ENCODE data around the gene MT1M. TPM values are rescaled to one million over a fixed set of nuclear protein-coding genes. Genes with fewer than 3 reads are reported as not detected.

The MT1M gene
- total and polyA plus RNA-seq, 2 of the 8 experiments (the other 6 are each of a cell fraction or from before 2014, with no cell fraction given), result 2.1 TPM; not detected in 1

DNA sequence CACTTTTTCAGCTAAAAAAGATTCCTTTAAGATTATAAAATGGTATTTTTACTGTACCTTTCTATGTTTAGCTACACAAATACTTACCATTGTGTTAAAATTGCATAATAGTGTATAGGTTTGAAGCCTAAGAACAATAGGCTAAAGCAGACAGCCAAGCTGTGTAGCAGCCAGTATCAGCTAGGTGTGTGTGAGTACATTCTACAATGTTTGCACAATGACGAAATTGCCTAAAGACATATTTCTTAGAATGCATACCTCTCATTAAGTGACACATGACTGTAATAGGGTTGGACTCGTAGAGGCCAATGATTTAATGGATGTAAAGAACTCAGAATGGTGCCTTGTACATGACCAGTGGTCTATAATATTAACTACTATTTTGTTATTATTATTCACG, 17.4 kb downstream of the MT1M start (continued):
- TF ChIP-seq, protein P1, sequence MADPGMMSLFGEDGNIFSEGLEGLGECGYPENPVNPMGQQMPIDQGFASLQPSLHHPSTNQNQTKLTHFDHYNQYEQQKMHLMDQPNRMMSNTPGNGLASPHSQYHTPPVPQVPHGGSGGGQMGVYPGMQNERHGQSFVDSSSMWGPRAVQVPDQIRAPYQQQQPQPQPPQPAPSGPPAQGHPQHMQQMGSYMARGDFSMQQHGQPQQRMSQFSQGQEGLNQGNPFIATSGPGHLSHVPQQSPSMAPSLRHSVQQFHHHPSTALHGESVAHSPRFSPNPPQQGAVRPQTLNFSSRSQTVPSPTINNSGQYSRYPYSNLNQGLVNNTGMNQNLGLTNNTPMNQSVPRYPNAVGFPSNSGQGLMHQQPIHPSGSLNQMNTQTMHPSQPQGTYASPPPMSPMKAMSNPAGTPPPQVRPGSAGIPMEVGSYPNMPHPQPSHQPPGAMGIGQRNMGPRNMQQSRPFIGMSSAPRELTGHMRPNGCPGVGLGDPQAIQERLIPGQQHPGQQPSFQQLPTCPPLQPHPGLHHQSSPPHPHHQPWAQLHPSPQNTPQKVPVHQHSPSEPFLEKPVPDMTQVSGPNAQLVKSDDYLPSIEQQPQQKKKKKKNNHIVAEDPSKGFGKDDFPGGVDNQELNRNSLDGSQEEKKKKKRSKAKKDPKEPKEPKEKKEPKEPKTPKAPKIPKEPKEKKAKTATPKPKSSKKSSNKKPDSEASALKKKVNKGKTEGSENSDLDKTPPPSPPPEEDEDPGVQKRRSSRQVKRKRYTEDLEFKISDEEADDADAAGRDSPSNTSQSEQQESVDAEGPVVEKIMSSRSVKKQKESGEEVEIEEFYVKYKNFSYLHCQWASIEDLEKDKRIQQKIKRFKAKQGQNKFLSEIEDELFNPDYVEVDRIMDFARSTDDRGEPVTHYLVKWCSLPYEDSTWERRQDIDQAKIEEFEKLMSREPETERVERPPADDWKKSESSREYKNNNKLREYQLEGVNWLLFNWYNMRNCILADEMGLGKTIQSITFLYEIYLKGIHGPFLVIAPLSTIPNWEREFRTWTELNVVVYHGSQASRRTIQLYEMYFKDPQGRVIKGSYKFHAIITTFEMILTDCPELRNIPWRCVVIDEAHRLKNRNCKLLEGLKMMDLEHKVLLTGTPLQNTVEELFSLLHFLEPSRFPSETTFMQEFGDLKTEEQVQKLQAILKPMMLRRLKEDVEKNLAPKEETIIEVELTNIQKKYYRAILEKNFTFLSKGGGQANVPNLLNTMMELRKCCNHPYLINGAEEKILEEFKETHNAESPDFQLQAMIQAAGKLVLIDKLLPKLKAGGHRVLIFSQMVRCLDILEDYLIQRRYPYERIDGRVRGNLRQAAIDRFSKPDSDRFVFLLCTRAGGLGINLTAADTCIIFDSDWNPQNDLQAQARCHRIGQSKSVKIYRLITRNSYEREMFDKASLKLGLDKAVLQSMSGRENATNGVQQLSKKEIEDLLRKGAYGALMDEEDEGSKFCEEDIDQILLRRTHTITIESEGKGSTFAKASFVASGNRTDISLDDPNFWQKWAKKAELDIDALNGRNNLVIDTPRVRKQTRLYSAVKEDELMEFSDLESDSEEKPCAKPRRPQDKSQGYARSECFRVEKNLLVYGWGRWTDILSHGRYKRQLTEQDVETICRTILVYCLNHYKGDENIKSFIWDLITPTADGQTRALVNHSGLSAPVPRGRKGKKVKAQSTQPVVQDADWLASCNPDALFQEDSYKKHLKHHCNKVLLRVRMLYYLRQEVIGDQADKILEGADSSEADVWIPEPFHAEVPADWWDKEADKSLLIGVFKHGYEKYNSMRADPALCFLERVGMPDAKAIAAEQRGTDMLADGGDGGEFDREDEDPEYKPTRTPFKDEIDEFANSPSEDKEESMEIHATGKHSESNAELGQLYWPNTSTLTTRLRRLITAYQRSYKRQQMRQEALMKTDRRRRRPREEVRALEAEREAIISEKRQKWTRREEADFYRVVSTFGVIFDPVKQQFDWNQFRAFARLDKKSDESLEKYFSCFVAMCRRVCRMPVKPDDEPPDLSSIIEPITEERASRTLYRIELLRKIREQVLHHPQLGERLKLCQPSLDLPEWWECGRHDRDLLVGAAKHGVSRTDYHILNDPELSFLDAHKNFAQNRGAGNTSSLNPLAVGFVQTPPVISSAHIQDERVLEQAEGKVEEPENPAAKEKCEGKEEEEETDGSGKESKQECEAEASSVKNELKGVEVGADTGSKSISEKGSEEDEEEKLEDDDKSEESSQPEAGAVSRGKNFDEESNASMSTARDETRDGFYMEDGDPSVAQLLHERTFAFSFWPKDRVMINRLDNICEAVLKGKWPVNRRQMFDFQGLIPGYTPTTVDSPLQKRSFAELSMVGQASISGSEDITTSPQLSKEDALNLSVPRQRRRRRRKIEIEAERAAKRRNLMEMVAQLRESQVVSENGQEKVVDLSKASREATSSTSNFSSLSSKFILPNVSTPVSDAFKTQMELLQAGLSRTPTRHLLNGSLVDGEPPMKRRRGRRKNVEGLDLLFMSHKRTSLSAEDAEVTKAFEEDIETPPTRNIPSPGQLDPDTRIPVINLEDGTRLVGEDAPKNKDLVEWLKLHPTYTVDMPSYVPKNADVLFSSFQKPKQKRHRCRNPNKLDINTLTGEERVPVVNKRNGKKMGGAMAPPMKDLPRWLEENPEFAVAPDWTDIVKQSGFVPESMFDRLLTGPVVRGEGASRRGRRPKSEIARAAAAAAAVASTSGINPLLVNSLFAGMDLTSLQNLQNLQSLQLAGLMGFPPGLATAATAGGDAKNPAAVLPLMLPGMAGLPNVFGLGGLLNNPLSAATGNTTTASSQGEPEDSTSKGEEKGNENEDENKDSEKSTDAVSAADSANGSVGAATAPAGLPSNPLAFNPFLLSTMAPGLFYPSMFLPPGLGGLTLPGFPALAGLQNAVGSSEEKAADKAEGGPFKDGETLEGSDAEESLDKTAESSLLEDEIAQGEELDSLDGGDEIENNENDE (IDR thresholded peaks at IDR 0.05; ENCODE audit: insufficient replicate concordance, low read length), result no peak
- TF ChIP-seq ASH2L (IDR thresholded peaks at IDR 0.05; ENCODE audit: low read length) (no peak), SRF (IDR thresholded peaks at IDR 0.05; ENCODE audit: low read depth, low read length) (no peak), HDAC6 (IDR thresholded peaks at IDR 0.05; ENCODE audit: low read depth, low read length) (no peak), CTBP2 (IDR thresholded peaks at IDR 0.05; ENCODE audit: borderline replicate concordance, insufficient read depth, insufficient read length, low read length) (no peak), CHD1 (IDR thresholded peaks at IDR 0.05; ENCODE audit: low read depth, low read length) (no peak), FOSL1 (IDR thresholded peaks at IDR 0.05; ENCODE audit: insufficient read depth, low read depth, low read length) (no peak), MAFK (IDR thresholded peaks at IDR 0.05; ENCODE audit: low read depth, low read length) (no peak)

Data from H1 (cell line).